ENCODE measurements around the gene FOCAD. TPM values are rescaled to one million over a fixed set of nuclear protein-coding genes. Genes with fewer than 3 reads are reported as not detected.
A peak's percentile ranks its signal among the peaks of the same experiment; 100 is the strongest.

Gene FOCAD
- total RNA-seq, 1 donor, result 45.6 TPM

GRCh38 chr9:20996809-20997208 lies 312.8 kb downstream of the FOCAD start:
- Histone ChIP-seq H3K4me1 (ENCODE audit: insufficient read depth, low read length) (peaks cover 2% of the 10 kb centered on the region), H3K79me2 (ENCODE audit: insufficient read depth, low read length) (no peaks in the 10 kb centered on the region), H3K9me3 (ENCODE audit: low read depth, low read length) (no peaks in the 10 kb centered on the region), H2AFZ (ENCODE audit: low read length) (no peak overlapping the region), H3K4me3 (ENCODE audit: insufficient read depth, low read length) (no peak overlapping the region), H3K36me3 (ENCODE audit: insufficient read depth, low read length) (peaks cover 19% of the 10 kb centered on the region), H3K27ac (ENCODE audit: low read depth, low read length) (no peak overlapping the region), H4K20me1 (ENCODE audit: insufficient read depth, low read length) (no peaks in the 10 kb centered on the region), H3K27me3 (ENCODE audit: insufficient read depth, low read length) (no peaks in the 10 kb centered on the region), H3K4me2 (ENCODE audit: insufficient read depth, low read length) (no peak overlapping the region)
- peak; percentile 11 for DNase-seq (ENCODE audit: insufficient read length, low spot score, missing footprints)
- TF ChIP-seq CTCF (IDR thresholded peaks at IDR 0.05; ENCODE audit: extremely low read depth, low read depth, low read length), result no peak

- Histone ChIP-seq H4K20me1 (ENCODE audit: insufficient read depth, low read length) (no peaks in the 10 kb centered on the region), H3K27me3 (ENCODE audit: insufficient read depth, low read length) (no peaks in the 10 kb centered on the region), H3K79me2 (ENCODE audit: insufficient read depth, low read length) (no peaks in the 10 kb centered on the region), H2AFZ (ENCODE audit: low read length) (no peak overlapping the region), H3K4me1 (ENCODE audit: insufficient read depth, low read length) (peaks cover 2% of the 10 kb centered on the region), H3K9me3 (ENCODE audit: low read depth, low read length) (no peaks in the 10 kb centered on the region), H3K27ac (ENCODE audit: low read depth, low read length) (no peak overlapping the region), H3K4me2 (ENCODE audit: insufficient read depth, low read length) (no peak overlapping the region), H3K36me3 (ENCODE audit: insufficient read depth, low read length) (peaks cover 13% of the 10 kb centered on the region), H3K4me3 (ENCODE audit: insufficient read depth, low read length) (no peak overlapping the region)
- no peak for TF ChIP-seq CTCF (IDR thresholded peaks at IDR 0.05; ENCODE audit: extremely low read depth, low read depth, low read length)
- DNase-seq (ENCODE audit: insufficient read length, low spot score, missing footprints), result no peak
These were observed 313.5 kb downstream of the FOCAD start for GRCh38 chr9:20997503-20998076.

- no peak for DNase-seq (ENCODE audit: insufficient read length, low spot score, missing footprints)
- H3K4me3 ChIP-seq (ENCODE audit: insufficient read depth, low read length), result no peak overlapping the region
- H3K9me3 ChIP-seq (ENCODE audit: low read depth, low read length), result no peaks in the 10 kb centered on the region
- TF ChIP-seq CTCF (IDR thresholded peaks at IDR 0.05; ENCODE audit: extremely low read depth, low read depth, low read length), result no peak
- H3K4me1 ChIP-seq (ENCODE audit: insufficient read depth, low read length), result no peaks in the 10 kb centered on the region
- no peak overlapping the region for H3K27ac ChIP-seq (ENCODE audit: low read depth, low read length)
- H3K27me3 ChIP-seq (ENCODE audit: insufficient read depth, low read length), result no peaks in the 10 kb centered on the region
- H4K20me1 ChIP-seq (ENCODE audit: insufficient read depth, low read length), result no peaks in the 10 kb centered on the region
- no peak overlapping the region for H3K4me2 ChIP-seq (ENCODE audit: insufficient read depth, low read length)
- peaks cover 10% of the 10 kb centered on the region for H3K36me3 ChIP-seq (ENCODE audit: insufficient read depth, low read length)
- no peaks in the 10 kb centered on the region for H3K79me2 ChIP-seq (ENCODE audit: insufficient read depth, low read length)
- no peak overlapping the region for H2AFZ ChIP-seq (ENCODE audit: low read length)
These were observed 317.5 kb downstream of the FOCAD start for GRCh38 chr9:21001581-21001980.

- no peak for TF ChIP-seq CTCF (IDR thresholded peaks at IDR 0.05; ENCODE audit: extremely low read depth, low read depth, low read length)
- Histone ChIP-seq H3K27ac (ENCODE audit: low read depth, low read length) (no peak overlapping the region), H3K9me3 (ENCODE audit: low read depth, low read length) (no peaks in the 10 kb centered on the region), H2AFZ (ENCODE audit: low read length) (no peak overlapping the region), H3K4me3 (ENCODE audit: insufficient read depth, low read length) (no peak overlapping the region), H3K4me2 (ENCODE audit: insufficient read depth, low read length) (no peak overlapping the region), H3K79me2 (ENCODE audit: insufficient read depth, low read length) (no peaks in the 10 kb centered on the region), H3K36me3 (ENCODE audit: insufficient read depth, low read length) (peaks cover 9% of the 10 kb centered on the region), H3K4me1 (ENCODE audit: insufficient read depth, low read length) (no peaks in the 10 kb centered on the region), H4K20me1 (ENCODE audit: insufficient read depth, low read length) (no peaks in the 10 kb centered on the region), H3K27me3 (ENCODE audit: insufficient read depth, low read length) (no peaks in the 10 kb centered on the region)
- DNase-seq (ENCODE audit: insufficient read length, low spot score, missing footprints), result no peak
These were observed 318.0 kb downstream of the FOCAD start for GRCh38 chr9:21002040-21002439.
